Measurements from ENCODE around the gene KRI1.

GRCh38 chr19:10574462-10574861 lies 8.7 kb upstream of the KRI1 start:
- TF ChIP-seq, protein P1, sequence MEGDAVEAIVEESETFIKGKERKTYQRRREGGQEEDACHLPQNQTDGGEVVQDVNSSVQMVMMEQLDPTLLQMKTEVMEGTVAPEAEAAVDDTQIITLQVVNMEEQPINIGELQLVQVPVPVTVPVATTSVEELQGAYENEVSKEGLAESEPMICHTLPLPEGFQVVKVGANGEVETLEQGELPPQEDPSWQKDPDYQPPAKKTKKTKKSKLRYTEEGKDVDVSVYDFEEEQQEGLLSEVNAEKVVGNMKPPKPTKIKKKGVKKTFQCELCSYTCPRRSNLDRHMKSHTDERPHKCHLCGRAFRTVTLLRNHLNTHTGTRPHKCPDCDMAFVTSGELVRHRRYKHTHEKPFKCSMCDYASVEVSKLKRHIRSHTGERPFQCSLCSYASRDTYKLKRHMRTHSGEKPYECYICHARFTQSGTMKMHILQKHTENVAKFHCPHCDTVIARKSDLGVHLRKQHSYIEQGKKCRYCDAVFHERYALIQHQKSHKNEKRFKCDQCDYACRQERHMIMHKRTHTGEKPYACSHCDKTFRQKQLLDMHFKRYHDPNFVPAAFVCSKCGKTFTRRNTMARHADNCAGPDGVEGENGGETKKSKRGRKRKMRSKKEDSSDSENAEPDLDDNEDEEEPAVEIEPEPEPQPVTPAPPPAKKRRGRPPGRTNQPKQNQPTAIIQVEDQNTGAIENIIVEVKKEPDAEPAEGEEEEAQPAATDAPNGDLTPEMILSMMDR (IDR thresholded peaks at IDR 0.05), result no peak
- TF ChIP-seq POLR2AphosphoS5 (IDR thresholded peaks at IDR 0.05) (no peak), POLR2A (IDR thresholded peaks at IDR 0.05; ENCODE audit: low read depth) (no peak)

All from esophagus muscularis mucosa (tissue), 3 donors.